ENCODE measurements around the gene INSRR. TPM values are rescaled to one million over a fixed set of nuclear protein-coding genes. Genes with fewer than 3 reads are reported as not detected.

The INSRR gene
- total and polyA plus RNA-seq, 2 of the 8 experiments (the other 6 are each of a cell fraction or from before 2014, with no cell fraction given): 0.02 TPM; not detected in 1

- peak; percentile 58 for TF ChIP-seq USF2 (IDR thresholded peaks at IDR 0.05; ENCODE audit: low read length)
- peak; percentile 45 for TF ChIP-seq EZH2 (IDR thresholded peaks at IDR 0.05; ENCODE audit: low read depth, low read length, severe bottlenecking)
- peak; percentile 99 for TF ChIP-seq MAX (IDR thresholded peaks at IDR 0.05)
- no peak for TF ChIP-seq SP4 (IDR thresholded peaks at IDR 0.05; ENCODE audit: low read length)
- no peak for TF ChIP-seq CHD7 (IDR thresholded peaks at IDR 0.05; ENCODE audit: insufficient replicate concordance, low read length)
- peak; percentile 68 for TF ChIP-seq TBP (IDR thresholded peaks at IDR 0.05; ENCODE audit: low read depth, low read length)
- TF ChIP-seq TCF12 (IDR thresholded peaks at IDR 0.05; ENCODE audit: low read depth, low read length): no peak
- TF ChIP-seq SP2 (IDR thresholded peaks at IDR 0.05; ENCODE audit: low read length): no peak
Observed at GRCh38 chr1:156813750-156814570, 45.0 kb downstream of the INSRR start (continued).
